Peyer's patch (tissue), 4 donors: ENCODE results near the gene DHX58. TPM values are rescaled to one million over a fixed set of nuclear protein-coding genes. Genes with fewer than 3 reads are reported as not detected.

Source experiments
- DNase-seq, 3 donors: peaks; one replicate each; pipeline ENCODE4 v3.0.0-alpha.2; 2017 to 2019
- H3K27ac ChIP-seq, 4 donors: fragments of 200-600 bp; sonication (generic); one replicate each; pipeline ENCODE4 v1.5.1; 2016 to 2019
- H3K27me3 ChIP-seq, 2 donors: fragments of 200-600 bp; sonication (generic); one replicate each; pipeline ENCODE4 v1.5.1; 2019
- H3K36me3 ChIP-seq, 3 donors: fragments of 200-600 bp; sonication (generic); one replicate each; pipeline ENCODE4 v1.5.1; 2016 to 2019
- H3K4me1 ChIP-seq, 4 donors: fragments of 200-600 bp; sonication (generic); one replicate each; pipeline ENCODE4 v1.5.1; 2016 to 2019
- H3K4me3 ChIP-seq, 4 donors: fragments of 200-600 bp; sonication (generic); 1 replicate in 3 of 4; 2 replicates in 1 of 4; pipeline ENCODE4 v1.5.1; 2016 to 2019; ENCODE audit warnings: mild to moderate bottlenecking in 1 of 4
- H3K9me3 ChIP-seq, 4 donors: fragments of 200-600 bp; sonication (generic); one replicate each; pipeline ENCODE4 v1.5.1; 2016 to 2019; ENCODE audit warnings: mild to moderate bottlenecking in 1 of 4
- POLR2A ChIP-seq, 2 donors: fragments of 450-650 bp; IDR thresholded peaks; one replicate each; pipeline ENCODE4 v1.5.1; 2017; ENCODE audit warnings: antibody characterized with exemption in 2 of 2, mild to moderate bottlenecking in 2 of 2, moderate library complexity in 2 of 2
- total RNA-seq, 4 donors: library from RNA; depleted of rRNA; stranded (reverse); fragments of >200 nt; gene quantifications; one replicate each; pipeline ENCODE4 v1.1.0, GENCODE V29; 2016
- TF ChIP-seq, protein P1 (sequence below), 6 experiments: fragments of 450-650 bp in 4 of 6; fragments of 200-600 bp in 2 of 6; sonication (generic) in 1 of 6; IDR thresholded peaks; one replicate each; pipeline ENCODE4 v1.5.1; 2017 to 2019; ENCODE audit warnings: antibody characterized with exemption in 6 of 6, mild to moderate bottlenecking in 3 of 6, moderate library complexity in 1 of 6

The DHX58 gene
- total RNA-seq, 4 donors from 2014 or later, result 12.8 to 24.8 (median 18.4) TPM

DNA sequence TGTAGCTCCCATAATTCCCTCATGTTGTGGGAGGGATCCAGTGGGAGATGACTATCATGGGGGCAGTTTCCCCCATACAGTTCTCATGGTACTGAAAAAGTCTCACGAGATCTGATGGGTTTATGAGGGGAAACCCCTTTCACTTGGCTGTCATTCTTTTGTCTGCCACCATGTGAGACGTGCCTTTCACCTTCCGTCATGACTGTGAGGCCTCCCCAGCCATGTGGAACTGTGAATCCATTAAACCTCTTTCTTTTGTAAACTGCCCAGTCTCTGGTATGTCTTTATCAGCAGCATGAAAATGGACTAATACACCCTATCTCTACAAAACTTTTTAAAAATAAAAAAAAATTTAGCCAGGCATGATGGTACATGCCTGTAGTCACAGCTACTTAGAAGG, 55.9 kb downstream of the DHX58 start:
- DNase-seq, result no peak
- Histone ChIP-seq H3K4me1 (no peaks in the 10 kb centered on the region), H3K9me3 (peaks cover 0 to 5% (median 0%) of the 10 kb centered on the region in 4 donors), H3K36me3 (no peaks in the 10 kb centered on the region), H3K27me3 (no peaks in the 10 kb centered on the region), H3K4me3 (no peak overlapping the region), H3K27ac (no peak overlapping the region)
- TF ChIP-seq, protein P1, sequence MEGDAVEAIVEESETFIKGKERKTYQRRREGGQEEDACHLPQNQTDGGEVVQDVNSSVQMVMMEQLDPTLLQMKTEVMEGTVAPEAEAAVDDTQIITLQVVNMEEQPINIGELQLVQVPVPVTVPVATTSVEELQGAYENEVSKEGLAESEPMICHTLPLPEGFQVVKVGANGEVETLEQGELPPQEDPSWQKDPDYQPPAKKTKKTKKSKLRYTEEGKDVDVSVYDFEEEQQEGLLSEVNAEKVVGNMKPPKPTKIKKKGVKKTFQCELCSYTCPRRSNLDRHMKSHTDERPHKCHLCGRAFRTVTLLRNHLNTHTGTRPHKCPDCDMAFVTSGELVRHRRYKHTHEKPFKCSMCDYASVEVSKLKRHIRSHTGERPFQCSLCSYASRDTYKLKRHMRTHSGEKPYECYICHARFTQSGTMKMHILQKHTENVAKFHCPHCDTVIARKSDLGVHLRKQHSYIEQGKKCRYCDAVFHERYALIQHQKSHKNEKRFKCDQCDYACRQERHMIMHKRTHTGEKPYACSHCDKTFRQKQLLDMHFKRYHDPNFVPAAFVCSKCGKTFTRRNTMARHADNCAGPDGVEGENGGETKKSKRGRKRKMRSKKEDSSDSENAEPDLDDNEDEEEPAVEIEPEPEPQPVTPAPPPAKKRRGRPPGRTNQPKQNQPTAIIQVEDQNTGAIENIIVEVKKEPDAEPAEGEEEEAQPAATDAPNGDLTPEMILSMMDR (IDR thresholded peaks at IDR 0.05), result no peak
- TF ChIP-seq POLR2A (IDR thresholded peaks at IDR 0.05), result no peak

DNA sequence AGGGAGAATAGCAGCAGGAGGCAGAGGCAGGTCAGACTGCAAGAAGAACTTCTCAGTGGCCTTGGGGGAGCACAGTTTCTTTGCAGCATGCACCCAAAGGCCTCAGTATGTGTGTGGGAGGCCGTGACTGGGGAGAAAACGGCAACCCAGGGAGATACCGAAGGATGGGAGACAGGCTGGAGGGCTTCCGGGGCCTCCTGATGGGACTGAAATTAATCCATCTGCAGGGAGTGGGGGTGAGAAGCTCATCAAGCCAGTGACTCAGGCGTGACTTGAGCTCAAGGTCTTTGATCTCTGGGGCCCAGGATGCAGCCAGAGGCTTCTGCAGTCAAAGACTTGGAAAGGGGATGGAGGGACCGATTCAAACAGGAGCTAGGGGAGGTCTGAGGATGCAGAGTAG, 57.0 kb downstream of the DHX58 start:
- Histone ChIP-seq H3K27ac (no peak overlapping the region), H3K9me3 (peaks cover 0 to 5% (median 0%) of the 10 kb centered on the region in 4 donors), H3K4me3 (no peak overlapping the region), H3K27me3 (no peaks in the 10 kb centered on the region), H3K36me3 (no peaks in the 10 kb centered on the region), H3K4me1 (peaks cover 0 to 5% (median 2%) of the 10 kb centered on the region in 4 donors)
- no peak for DNase-seq
- TF ChIP-seq, protein P1 (IDR thresholded peaks at IDR 0.05), result no peak
- no peak for TF ChIP-seq POLR2A (IDR thresholded peaks at IDR 0.05)

DNA sequence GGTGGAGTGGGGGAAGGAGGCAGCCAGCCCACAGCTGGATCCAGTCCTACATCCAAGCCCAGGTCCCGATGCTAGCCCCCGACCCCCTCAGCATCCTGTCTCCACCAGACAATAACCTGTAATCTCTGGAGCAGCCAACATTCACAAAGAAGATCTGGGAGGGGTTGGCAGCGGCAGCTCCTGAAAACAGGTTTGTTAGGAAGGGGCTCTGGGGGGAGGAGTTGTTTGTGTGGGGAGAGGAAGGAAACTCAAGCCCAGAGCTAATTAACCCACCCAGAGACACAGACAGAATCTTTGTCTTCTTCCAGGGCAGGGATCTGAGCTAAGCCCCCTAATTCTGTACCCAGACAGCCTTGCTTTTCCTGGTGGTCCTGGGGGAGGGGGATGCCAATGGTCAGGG, 57.5 kb downstream of the DHX58 start:
- no peak overlapping the region for H3K27ac ChIP-seq

DNA sequence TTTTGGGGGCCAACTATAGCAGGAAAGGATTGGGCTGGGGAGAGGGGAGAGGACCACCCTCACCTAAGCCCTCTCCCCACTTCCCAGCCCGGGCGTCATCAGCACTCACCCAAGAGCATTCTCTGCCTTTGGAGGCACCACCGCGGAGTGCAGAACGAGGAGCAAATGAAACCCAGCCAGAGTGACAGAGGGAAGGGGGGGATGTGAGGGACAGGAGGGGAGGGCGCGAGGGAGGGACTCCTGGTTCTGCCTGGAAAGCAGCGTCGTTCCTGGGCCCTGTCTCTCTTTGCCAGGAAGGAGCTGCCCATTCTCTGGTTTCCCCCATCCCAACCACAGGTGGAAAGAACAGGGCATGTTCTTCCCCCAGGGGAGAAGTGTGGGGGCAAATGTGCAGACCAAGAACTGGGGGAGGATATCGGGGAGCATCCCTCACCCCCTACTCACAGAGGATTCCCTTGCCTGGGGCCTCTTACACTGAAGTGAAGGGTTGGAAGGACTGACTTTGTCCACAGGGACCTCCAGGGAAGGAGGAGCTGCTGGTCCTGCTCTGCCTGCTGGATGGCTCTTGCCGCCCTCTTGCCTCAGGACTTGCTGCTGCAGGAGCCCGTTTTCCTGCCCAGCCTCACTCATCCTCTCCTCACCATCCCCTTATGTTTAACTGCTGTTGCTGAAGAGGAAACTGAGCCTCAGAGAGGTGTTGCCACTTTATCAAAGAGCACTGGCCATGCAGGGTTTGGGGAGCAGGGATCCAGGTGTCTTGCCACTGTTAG, 58.6 kb downstream of the DHX58 start:
- Histone ChIP-seq H3K9me3 (peaks cover 0 to 5% (median 0%) of the 10 kb centered on the region in 4 donors), H3K36me3 (no peaks in the 10 kb centered on the region), H3K27ac (no peak overlapping the region), H3K27me3 (no peaks in the 10 kb centered on the region), H3K4me1 (peaks cover 0 to 7% (median 2%) of the 10 kb centered on the region in 4 donors), H3K4me3 (no peak overlapping the region)
- TF ChIP-seq POLR2A (IDR thresholded peaks at IDR 0.05), result no peak
- TF ChIP-seq, protein P1 (IDR thresholded peaks at IDR 0.05), result no peak
- DNase-seq, result no peak

More for the DNA sequence above, 57.5 kb downstream of the DHX58 start:
- H3K27me3 ChIP-seq, result no peaks in the 10 kb centered on the region
- no peak for DNase-seq
- H3K36me3 ChIP-seq, result no peaks in the 10 kb centered on the region
- H3K4me3 ChIP-seq, result no peak overlapping the region
- peaks cover 0 to 7% (median 2%) of the 10 kb centered on the region in 4 donors for H3K4me1 ChIP-seq
- H3K9me3 ChIP-seq, result peaks cover 0 to 5% (median 0%) of the 10 kb centered on the region in 4 donors
- TF ChIP-seq, protein P1 (IDR thresholded peaks at IDR 0.05), result no peak
- no peak for TF ChIP-seq POLR2A (IDR thresholded peaks at IDR 0.05)

DNA sequence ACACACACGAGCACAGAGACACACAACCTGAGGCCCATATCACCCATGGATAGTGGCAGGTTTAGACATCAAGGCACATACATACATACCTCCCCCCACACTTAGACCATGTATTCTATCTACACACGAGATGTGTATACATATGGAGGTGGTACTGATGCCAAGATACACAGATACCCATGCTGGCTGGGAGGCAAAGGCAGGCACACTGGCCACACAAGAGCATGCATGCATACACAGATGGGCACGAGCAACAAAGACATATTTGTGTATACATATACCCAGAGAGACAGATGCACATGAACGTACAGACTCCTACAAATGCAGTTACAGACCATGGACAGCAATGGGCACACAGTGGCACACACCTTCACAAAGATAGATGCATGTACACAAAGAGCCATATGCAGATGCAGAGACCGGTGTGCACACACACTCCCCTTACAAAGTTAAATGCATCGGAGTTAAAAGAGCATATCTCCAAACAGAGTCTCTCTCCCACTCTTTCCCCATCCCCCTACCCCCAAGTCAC, 60.1 kb downstream of the DHX58 start:
- TF ChIP-seq POLR2A (IDR thresholded peaks at IDR 0.05), result no peak
- TF ChIP-seq, protein P1 (IDR thresholded peaks at IDR 0.05), result no peak
- Histone ChIP-seq H3K27me3 (no peaks in the 10 kb centered on the region), H3K27ac (no peak overlapping the region), H3K36me3 (no peaks in the 10 kb centered on the region), H3K4me3 (no peak overlapping the region), H3K9me3 (peaks cover 0 to 5% (median 0%) of the 10 kb centered on the region in 4 donors), H3K4me1 (peaks cover 0 to 7% (median 2%) of the 10 kb centered on the region in 4 donors)
- DNase-seq, result no peak
